ENCODE data around the gene CPAMD8.

Gene CPAMD8

DNA sequence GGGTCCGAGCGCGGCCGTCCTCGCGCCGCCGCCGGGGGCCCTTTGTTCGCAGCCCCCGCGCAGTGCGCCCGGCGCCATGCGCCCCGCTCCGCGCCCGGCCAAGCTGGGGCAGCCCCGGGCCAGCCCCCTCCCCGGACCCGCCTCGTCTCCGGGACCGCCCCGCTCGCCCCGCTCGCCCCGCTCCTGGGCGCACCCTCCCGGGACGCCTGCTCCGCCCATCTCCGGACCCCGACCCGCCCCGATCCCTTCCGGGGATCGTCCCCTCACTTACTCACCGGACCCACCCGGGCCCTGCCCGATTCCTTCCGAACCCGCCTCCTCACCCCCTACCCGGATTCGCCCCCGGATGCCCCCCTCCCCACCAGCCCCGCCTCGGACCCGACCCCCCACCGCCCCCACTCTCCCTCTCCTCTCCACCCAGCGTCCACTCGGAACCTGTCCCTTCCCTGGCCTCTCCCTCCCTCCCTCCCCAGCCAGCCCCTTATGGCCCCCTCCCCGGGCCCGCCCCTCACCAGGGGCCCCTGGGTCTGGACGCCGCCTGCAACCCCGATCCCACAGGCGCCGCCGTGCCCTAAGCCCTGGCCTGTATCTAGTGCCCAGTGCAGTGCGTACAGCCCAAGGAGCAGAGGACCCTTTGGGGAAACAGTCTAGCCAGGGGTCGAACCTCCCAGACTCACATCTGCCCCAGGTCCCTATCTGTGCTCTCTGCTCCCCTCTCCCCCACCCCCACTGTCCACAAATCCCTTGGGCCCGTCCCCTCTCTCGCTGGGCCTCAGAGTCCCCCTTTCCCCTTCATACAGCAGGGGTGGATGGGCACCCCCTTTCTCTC lies at the start of gene CPAMD8:
TSS of gene CPAMD8 (minus strand) at position 105 of the 829 bp plus-strand sequence. CDS start 168 bp downstream, outside the sequence.
- DNase-seq (ENCODE audit: low read depth), result no peak

GRCh38 chr19:17075864-17076542 lies 49.4 kb upstream of the CPAMD8 start:
- DNase-seq (ENCODE audit: low read depth), result peak; percentile 30

DNA sequence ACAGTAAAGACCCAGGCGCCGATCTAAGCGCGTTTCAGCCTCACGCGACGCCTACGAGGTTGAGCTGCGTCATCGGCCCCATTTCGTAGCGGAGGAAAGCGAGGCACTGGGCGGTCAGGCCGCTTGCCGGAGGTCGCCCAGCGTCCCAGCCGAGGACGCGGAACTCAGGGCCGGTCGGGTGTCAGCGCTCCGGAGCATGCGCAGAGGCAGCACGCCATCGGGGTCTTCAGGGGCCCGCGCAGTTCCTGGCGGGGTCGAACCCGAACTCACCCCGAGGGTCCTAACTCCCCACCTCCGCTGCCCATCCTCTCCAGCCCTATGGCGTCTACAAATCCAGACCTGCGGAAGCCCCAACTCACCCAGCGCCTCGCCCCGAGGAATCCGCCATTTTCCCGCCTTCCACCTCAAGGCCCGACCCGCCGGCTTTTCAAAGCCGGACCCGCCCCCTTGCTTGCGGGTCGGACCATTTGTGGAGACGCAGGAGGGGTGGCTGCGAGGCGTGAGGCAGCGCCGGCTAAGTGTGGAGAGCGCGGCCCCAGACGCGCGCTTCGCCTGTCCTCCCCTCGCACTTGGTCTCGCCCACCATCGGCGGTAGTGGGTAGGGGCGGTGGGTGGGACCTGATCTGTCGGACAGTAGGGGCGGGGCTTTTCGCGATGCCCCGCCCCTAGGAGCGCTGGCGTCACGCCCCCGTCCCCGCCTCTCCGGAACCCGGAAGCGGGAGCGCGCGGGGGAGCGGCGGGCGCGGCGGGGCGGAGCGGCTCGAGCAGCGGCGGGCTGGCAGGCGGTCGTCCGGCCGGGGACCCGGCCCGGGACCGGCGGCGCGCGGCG lies 48.6 kb upstream of the CPAMD8 start, which contains the start of the genes HAUS8 and MYO9B:
TSS of gene HAUS8 (minus strand) at position 418 of the 829 bp plus-strand sequence. CDS start at position 388, 30 bp downstream.
TSS of gene MYO9B (plus strand) at position 743 of the 829 bp plus-strand sequence. CDS start 25,941 bp downstream, outside the sequence.
- peak; percentile 98 for DNase-seq (ENCODE audit: low read depth)

DNA sequence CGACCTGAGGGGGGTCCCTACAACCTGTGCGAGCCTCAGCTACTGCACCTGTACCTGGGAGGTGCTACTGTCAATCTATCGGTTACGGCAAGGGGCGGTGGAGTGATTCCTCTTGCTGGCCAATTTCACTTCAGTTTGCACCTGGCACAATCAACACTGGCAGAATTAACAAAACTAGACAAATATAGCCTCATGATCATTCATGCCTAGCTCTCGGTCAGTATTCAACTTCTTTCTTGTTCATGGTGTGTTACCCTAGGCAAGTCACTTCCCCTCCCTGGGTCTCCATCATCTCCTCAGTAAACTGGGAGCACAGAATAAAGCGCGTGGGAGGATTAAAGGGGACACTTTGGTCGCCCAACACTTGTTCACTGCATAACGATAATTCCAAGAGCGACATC lies 48.0 kb upstream of the CPAMD8 start:
- no peak for DNase-seq (ENCODE audit: low read depth)

DNA sequence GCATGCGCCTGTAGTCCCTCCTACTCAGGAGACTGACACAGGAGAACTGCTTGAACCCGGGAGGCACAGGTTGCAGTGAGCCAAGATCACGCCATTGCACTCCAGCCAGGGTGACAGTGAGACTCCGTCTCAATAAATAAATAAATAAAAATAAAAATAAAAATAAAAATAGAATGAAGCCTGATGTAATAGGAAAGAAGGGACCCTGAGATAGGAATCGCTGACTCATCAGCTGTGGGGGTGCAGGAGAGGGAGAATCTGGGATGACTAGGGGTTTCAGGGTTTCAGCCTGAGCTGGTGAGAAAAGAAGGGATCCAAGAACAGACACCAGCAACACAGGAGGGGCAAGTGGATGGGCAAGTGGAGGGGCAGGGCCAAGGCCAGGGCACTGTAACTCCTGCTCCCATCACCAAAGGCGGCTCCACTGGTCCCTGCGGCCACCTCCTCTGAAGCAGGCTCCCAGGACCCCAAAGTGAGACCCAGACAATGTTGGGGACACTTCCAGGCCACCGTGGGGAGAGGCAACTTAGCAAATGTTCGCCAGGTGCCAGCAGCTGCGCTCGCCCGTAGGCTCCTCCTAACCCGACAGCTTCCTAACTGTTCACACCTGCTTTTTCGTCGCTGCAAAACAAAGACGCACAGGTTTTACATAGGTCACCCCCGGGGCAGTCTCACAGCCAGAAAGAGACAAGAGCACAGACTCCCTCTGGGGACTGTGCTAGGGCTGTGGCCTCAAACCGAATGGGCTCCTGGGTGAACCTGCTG lies 47.4 kb upstream of the CPAMD8 start:
- no peak for DNase-seq (ENCODE audit: low read depth)

DNA sequence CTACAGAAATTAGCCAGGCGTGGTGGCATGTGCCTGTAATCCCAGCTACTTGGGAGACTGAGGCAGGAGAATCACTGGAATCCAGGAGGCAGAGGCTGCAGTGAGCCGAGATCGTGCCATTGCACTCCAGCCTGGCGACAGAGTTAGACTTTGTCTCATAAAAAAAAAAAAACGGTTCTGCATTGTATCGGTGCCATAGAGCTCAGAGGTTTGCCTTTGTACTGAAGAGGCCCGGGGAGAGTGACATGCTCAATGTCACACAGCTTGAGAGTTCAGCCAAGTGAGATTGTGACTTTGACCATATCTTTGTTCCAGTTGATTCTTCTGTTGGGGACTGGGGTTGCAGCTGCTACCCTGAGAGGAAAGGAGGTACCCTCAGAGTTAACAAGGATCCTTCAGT lies 44.3 kb upstream of the CPAMD8 start:
- DNase-seq (ENCODE audit: low read depth), result no peak

GRCh38 chr19:17070421-17070820 lies 43.8 kb upstream of the CPAMD8 start:
- no peak for DNase-seq (ENCODE audit: low read depth)

DNA sequence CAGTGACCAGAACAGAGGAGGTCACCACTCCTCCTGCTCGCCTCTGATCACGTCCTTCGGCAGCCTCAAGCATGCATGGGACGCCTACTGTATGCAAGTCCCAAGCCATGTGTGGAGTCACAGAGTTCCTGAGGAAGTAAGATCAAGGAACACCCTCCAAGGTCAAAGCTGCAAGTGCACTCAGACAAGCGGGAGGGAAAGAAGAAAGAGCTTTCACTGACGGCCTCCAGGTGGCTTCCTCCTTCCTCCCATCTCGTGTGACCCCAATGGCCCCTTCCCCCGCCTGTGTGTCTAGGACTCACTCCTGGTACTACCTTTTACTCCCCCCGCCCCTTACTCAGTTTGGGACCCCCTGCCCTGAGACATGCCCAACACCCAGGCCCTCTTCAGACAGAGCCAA lies 42.6 kb upstream of the CPAMD8 start:
- no peak for DNase-seq (ENCODE audit: low read depth)

GRCh38 chr19:17063428-17063827 lies 36.8 kb upstream of the CPAMD8 start:
- no peak for DNase-seq (ENCODE audit: low read depth)

GRCh38 chr19:17061691-17062090 lies 35.1 kb upstream of the CPAMD8 start:
- no peak for DNase-seq (ENCODE audit: low read depth)

DNA sequence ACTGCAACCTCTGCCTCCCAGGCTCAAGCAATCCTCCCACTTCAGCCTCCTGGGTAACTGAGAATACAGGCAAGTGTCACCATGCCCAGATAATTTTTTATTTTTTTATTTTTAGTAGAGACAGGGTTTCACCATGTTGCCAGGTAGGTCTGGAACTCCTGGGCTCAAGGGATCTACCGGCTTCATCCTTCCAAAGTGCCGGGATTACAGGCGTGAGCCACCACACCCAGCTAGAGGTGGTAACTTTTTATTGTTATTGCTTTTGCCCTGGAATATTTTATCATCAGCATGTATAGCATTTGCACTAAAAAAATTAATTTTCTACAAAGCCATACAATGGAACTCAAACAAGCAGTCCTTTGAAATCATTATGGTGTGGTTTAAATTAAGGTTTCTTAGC lies 34.6 kb upstream of the CPAMD8 start:
- no peak for DNase-seq (ENCODE audit: low read depth)

DNA sequence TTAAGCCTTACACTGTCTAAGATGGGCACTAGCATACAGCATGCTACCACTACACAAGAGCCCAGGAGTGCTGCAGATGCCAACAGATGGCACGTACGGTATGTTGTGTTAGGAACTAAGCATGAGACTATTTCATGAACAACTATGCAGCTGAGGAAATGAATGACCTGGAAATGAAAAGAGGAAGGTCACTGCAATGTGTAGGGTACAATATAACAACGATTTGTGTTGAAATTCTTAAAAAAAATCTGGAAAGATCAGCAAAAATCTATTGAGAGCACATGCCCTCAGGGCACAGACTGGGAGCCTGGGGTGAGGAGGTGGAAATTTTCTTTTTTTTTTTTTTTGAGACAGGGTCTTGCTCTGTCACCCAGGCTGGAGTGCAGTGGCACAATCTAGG lies 34.2 kb upstream of the CPAMD8 start:
- DNase-seq (ENCODE audit: low read depth), result no peak

GRCh38 chr19:17058236-17058635 lies 31.6 kb upstream of the CPAMD8 start:
- DNase-seq (ENCODE audit: low read depth), result no peak

GRCh38 chr19:17055636-17056035 lies 29.0 kb upstream of the CPAMD8 start:
- DNase-seq (ENCODE audit: low read depth), result no peak

GRCh38 chr19:17054746-17055145 lies 28.1 kb upstream of the CPAMD8 start:
- DNase-seq (ENCODE audit: low read depth), result no peak

DNA sequence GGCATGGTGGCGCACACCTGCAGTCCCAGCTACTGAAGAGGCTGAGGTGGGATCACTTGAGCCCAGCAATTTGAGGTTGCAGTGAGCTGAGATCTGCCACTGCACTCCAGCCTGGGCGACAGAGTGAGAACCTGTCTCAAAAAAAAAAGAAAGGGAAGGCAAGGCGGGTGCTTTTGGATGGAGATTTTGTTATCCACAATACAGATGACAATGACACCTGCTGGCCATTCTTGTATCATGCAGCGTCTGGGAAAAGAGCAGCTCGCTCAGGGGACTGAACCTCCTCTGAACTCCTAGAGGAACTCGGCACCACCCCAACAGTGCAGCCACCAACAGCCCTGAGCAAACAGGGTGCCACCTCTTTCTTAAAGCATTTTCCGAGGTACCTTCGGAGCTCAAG lies 25.8 kb upstream of the CPAMD8 start:
- no peak for DNase-seq (ENCODE audit: low read depth)

GRCh38 chr19:17049711-17050280 lies 23.2 kb upstream of the CPAMD8 start:
- no peak for DNase-seq (ENCODE audit: low read depth)

DNA sequence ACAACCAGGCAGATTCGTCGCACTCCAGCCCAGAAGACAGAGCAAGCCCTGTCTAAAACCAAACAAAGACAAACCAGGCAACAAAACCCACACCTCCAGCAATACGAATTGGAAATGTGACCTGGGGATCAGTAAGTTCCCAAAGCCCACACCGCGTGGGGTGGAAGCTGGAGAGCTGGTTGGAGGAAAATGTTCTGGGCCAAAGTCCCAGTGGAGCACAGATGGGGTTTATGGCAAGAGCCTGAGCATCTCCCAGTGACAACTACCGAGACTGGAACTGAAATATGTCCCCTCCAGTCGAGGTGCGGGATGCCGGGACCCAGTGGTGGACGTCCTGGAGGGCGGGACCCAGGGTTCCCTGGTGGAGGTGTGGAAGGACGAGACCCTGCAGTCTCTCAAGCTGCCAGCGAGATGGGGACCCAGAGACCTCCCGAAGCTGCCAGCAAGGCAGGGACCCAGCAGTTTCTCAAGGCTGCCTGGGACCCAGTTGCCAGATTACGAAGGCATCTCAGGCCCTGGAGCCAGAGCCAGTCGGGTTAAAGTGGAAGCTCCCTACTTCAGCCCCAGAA lies 22.4 kb upstream of the CPAMD8 start:
- no peak for DNase-seq (ENCODE audit: low read depth)

- no peak for DNase-seq (ENCODE audit: low read depth)
Measured at GRCh38 chr19:17045907-17046502, 19.4 kb upstream of the CPAMD8 start.

GRCh38 chr19:17043744-17044143 lies 17.1 kb upstream of the CPAMD8 start:
- no peak for DNase-seq (ENCODE audit: low read depth)

All from stimulated activated CD8-positive, alpha-beta memory T cell treated with anti-CD3 and anti-CD28 coated beads, Interleukin-15, amount 100 ng/mL, for 1 hour (primary cell).